ENCODE measurements around the gene RXFP4. TPM values are rescaled to one million over a fixed set of nuclear protein-coding genes. Genes with fewer than 3 reads are reported as not detected.

RXFP4 gene
- total and polyA plus RNA-seq, 9 of the 15 experiments (the other 6 are each of a cell fraction or from before 2014, with no cell fraction given) = 0.64 TPM; not detected in 8

GRCh38 chr1:155966750-155967149 is 25.3 kb downstream of the RXFP4 start:
- intact Hi-C loops (cut with micrococcal nuclease) = no loop called here
- POLR2A ChIA-PET = interaction anchor here (0.6 to 6.0 kb wide), 6 partner anchors 11 to 77 kb away, joined by 3 to 41 read pairs (median 4); partner anchors contain the start of gene ARHGEF2
- H3K27ac ChIP-seq (ENCODE audit: extremely low read depth, low read depth, low read length) = no peak overlapping the region
- no peak for TF ChIP-seq ZNF518B (CRISPR knock-in tag; IDR thresholded peaks at IDR 0.05)
- TF ChIP-seq MLX (CRISPR knock-in tag; conservative IDR thresholded peaks at IDR 0.05) = no peak
- TF ChIP-seq XRCC3 (IDR thresholded peaks at IDR 0.05) = no peak
- no peak for TF ChIP-seq SIN3A (IDR thresholded peaks at IDR 0.05; ENCODE audit: borderline replicate concordance in 2 of 2, control insufficient read depth in 1 of 2, low read depth in 2 of 2, low read length in 2 of 2)
- no peak for TF ChIP-seq NUFIP1 (IDR thresholded peaks at IDR 0.05; ENCODE audit: partially characterized antibody)
- TF ChIP-seq CCAR2 (IDR thresholded peaks at IDR 0.05; ENCODE audit: low read depth, low read length) = no peak
- TF ChIP-seq USF1 (CRISPR knock-in tag; IDR thresholded peaks at IDR 0.05) = no peak
- TF ChIP-seq ZNF644 (tag; IDR thresholded peaks at IDR 0.05; ENCODE audit: low read depth) = no peak
- TF ChIP-seq CREB5 (CRISPR knock-in tag; IDR thresholded peaks at IDR 0.05) = no peak
- TF ChIP-seq HINFP (tag; conservative IDR thresholded peaks at IDR 0.05; ENCODE audit: low read depth) = no peak
- TF ChIP-seq NR2C1 (IDR thresholded peaks at IDR 0.05) = no peak
- TF ChIP-seq NR2C1 (tag; IDR thresholded peaks at IDR 0.05) = no peak
- no peak for TF ChIP-seq RBM39 (optimal IDR thresholded peaks at IDR 0.05; ENCODE audit: low read depth, low read length)
- no peak for TF ChIP-seq ZC3H11A (IDR thresholded peaks at IDR 0.05; ENCODE audit: low read depth, low read length)

More at GRCh38 chr1:155966750-155967149, 25.3 kb downstream of the RXFP4 start:
- Histone ChIP-seq H3K36me3 (ENCODE audit: control insufficient read depth, insufficient read depth, low read length) (peaks cover 79% of the 10 kb centered on the region; the same call in 2 of the 3 replicates), H3K4me1 (replicated peaks in 1 of 2; ENCODE audit: control insufficient read depth in 2 of 2, insufficient read depth in 2 of 2, low read length in 2 of 2) (peaks cover 24 to 46% of the 10 kb centered on the region in 2 experiments), H3K4me3 (no peak overlapping the region), H3K27me3 (ENCODE audit: control insufficient read depth in 2 of 2, insufficient read depth in 2 of 2, low read length in 2 of 2) (no peaks in the 10 kb centered on the region), H3K9me3 (replicated peaks; ENCODE audit: control insufficient read depth, insufficient read depth, low read depth, low read length) (no peaks in the 10 kb centered on the region), H3K9ac (ENCODE audit: insufficient read depth in 1 of 2, low read depth in 2 of 2, low read length in 2 of 2) (no peak overlapping the region), H3K9me1 (ENCODE audit: control insufficient read depth, insufficient read depth, low read length) (peaks cover 5% of the 10 kb centered on the region), H4K20me1 (replicated peaks; ENCODE audit: control insufficient read depth, insufficient read depth, low read length) (peaks cover 12% of the 10 kb centered on the region; the same call in 1 of the 2 replicates), H2AFZ (ENCODE audit: low read depth, low read length) (no peak overlapping the region), H3K4me2 (ENCODE audit: insufficient read depth, low read length) (no peak overlapping the region), H3K79me2 (ENCODE audit: control insufficient read depth, insufficient read depth, low read length) (peaks cover 54% of the 10 kb centered on the region)
- FAIRE-seq = no peak
- BruUV-seq (replicated peaks) = no TSS peak
- DNase-seq (ENCODE audit: extremely low read depth in 1 of 4, low spot score in 3 of 4) = no peak
- CTCF ChIA-PET (ENCODE audit: low intra/inter-chr PET ratio) = interaction anchor here (1.2 kb wide), 1 partner anchor 87 kb away, joined by 4 read pairs; the partner anchor contains the start of gene UBQLN4
- WGBS (ENCODE audit: insufficient coverage, low coverage, missing lambda C conversion rate) = 65% methylated on average over 2 of the region's 7 CpGs
- in situ Hi-C loops (cut with MboI) = no loop called here
- no peak for ATAC-seq
